Measurements from ENCODE around the gene CES3. TPM values are rescaled to one million over a fixed set of nuclear protein-coding genes. Genes with fewer than 3 reads are reported as not detected.
"Not testable (repeated sequence)": the region's sequence is repeated elsewhere in the genome, so short reads cannot be mapped to it uniquely, and the experiment has no call there.

Gene CES3
- total RNA-seq, 1 donor from 2014 or later: 0.62 TPM

DNA sequence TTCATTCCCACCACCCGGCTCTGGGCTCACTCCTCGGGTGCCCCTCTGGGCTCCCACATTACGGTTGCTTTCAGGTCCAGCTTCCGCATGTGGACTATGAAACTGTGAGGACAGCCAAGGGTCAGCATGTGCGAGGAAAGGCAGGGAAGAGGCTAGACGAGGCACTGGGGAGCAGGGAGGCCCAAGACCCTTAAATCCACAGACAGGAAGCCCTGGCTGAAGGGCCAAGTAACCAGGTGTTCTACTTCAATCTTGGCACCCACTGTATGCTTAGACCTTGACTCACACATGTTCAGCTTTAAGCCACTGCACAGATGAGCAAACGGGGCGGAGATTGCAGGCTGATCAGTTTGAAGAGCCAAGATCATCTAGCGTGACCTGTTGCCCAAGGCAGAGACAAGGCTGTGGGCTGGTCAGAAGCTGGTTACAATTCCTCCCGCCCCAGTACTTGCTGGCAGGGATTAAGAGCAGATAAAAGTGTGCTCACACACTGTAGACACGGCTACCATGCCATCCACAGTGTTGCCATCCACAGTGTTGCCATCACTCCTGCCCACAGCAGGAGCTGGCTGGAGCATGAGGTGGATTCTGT lies 27.2 kb downstream of the CES3 start, which contains the start of gene CES4A:
Gene CES4A (plus strand): TSS at position 393 of the 592 bp plus-strand sequence. CDS start 184 bp downstream, at position 577.
- DNase-seq (ENCODE audit: low spot score): no peak
- intact Hi-C loops (cut with DNase I): no loop called here

DNA sequence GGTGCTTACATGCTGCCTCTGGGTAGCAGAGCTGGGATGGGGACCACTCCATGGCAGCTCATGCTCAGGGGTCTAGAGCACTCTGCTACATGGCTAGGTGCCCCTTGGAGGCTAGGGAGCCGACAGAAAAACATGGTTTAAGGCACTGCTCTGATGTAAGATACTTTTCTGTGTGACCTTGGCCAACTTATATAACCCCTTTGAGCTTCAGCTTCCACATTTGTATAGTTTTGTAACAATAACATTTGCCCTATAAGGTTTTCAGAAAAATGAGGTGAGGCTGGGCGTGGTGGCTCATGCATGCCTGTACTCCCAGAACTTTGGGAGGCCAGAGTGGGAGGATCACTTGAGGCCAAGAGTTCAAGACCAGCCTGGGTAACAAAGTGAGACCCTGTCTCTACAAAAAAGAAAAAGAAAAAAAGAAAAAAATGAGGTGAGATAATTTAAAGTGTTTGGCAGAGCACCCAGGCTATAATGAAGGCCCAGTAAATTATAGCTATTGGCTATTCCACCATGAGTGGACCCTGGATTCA lies 30.5 kb downstream of the CES3 start:
- intact Hi-C loops (cut with DNase I): no loop called here
- DNase-seq (ENCODE audit: low spot score): no peak

DNA sequence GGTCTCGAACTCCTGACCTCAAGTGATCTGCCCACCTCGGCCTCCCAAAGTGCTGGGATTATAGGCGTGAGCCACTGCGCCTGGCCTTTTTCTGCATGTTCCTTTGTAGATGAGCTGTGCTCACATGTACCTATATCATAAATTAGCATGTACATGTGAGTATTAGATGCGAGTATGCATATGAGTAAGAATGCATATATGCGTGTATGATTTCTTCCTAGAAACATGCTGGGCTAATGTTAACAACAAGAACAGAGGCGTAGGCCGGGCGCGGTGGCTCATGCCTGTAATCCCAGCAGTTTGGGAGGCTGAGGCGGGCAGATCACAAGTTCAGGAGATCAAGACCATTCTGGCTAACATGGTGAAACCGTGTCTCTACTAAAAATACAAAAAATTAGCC lies 32.5 kb downstream of the CES3 start:
- DNase-seq (ENCODE audit: low spot score): not testable (repeated sequence)

DNA sequence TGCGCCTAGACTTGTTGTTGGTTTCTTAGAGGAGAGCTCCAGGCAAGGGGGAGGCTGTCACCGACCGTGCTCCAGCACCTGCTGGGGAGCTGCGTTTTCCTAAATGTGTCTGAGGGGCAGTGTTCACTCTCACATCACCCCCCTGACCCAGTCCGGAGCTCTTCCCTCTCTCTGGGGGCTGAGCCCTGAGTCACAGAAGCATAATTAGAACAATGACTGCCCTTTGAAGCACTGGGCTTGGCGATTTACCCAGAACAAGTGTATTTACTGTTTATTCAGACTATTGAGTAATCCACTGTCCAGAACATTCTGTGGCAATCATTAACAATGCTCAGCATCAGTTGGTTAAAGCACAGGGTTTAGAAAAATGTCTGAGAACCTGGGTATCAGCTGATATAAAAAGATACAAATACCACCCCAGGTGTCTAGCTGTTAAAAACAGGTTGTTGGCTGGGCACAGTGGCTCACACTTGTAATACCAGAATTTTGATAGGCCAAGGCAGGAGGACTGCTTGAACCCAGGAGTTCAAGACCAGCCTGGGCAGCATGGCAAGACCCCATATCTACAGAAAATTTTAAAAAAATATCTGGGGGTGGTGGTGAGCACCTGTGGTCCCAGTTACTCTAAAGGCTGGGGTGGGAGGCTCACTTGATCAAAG lies 35.4 kb downstream of the CES3 start:
- intact Hi-C loops (cut with DNase I): no loop called here
- DNase-seq (ENCODE audit: low spot score): no peak

More for the DNA sequence above, 32.5 kb downstream of the CES3 start:
- intact Hi-C loops (cut with DNase I): not testable (repeated sequence)

DNA sequence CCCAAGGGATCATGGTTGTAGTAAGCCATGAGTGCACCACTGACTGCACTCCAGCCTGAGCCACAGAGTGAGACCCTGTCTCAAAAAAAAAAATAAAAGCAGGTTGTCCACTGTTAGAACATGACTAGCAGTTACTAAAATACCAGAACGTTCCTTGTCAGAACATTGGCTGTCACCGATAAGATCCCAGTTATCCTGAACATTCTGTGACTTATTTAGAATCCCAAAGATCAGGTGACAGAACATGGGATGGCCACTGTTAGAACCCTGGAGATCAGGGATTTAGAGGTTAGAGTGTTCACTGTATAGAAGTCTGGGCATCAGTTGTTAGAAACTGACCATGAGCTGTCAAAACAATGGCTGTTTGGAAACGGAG lies 35.9 kb downstream of the CES3 start:
- intact Hi-C loops (cut with DNase I): no loop called here

DNA sequence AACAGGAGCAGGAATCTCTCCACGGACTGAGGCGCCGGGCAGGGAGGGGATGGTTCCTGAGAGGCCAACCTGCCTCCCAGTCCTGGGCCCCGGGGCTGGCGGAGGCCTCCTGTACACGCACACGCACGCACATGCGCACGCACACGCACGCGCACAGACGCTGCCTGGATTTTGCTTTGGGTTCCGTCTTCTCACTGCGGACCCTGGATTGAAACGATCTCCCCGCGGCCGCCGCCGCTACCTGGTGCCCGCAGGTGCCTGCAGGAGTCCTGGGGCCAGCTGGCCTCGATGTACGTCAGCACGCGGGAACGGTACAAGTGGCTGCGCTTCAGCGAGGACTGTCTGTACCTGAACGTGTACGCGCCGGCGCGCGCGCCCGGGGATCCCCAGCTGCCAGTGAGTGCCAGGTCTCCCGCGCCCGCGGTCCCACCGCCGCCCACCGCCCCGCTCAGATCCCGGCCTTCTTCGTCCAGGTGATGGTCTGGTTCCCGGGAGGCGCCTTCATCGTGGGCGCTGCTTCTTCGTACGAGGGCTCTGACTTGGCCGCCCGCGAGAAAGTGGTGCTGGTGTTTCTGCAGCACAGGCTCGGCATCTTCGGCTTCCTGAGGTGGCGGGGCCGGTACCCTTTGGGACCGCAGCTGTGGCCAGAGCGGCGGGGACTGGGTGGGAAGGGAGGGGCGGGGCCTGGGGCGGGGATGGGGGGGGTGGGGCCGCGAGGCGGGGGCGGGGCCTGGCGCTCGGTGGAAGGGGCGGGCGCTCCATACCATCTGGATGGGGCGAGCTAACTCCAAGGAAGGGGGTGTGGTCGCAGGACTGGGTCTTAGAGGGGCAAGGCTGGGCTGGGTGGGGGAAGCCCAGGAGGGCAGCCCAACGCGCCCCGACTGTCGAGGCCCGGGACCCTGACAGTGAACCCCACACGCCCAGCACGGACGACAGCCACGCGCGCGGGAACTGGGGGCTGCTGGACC lies 39.6 kb downstream of the CES3 start:
- intact Hi-C loops (cut with DNase I): no loop called here
- DNase-seq (ENCODE audit: low spot score): peak; percentile 80

More for the DNA sequence above, 35.9 kb downstream of the CES3 start:
- no peak for DNase-seq (ENCODE audit: low spot score)

DNA sequence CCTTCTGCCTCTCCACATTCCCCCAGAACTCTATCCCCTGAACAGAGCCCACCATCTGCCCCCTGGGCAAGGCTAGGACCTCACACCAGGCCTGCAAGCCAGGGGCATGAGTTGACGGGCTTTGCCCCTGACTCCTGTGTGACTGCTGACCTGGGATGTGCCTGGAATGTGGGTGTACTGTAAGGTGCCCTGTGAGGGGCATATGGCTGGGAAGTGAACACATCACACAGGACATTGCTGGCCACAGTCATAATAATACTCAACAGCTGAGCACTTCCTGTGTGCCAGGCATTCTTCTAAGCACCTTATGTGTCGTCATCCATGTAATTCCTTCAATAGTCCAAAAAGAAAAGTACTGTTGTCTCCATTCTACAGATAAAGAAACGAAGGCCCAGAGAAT lies 40.7 kb downstream of the CES3 start:
- intact Hi-C loops (cut with DNase I): no loop called here
- no peak for DNase-seq (ENCODE audit: low spot score)

DNA sequence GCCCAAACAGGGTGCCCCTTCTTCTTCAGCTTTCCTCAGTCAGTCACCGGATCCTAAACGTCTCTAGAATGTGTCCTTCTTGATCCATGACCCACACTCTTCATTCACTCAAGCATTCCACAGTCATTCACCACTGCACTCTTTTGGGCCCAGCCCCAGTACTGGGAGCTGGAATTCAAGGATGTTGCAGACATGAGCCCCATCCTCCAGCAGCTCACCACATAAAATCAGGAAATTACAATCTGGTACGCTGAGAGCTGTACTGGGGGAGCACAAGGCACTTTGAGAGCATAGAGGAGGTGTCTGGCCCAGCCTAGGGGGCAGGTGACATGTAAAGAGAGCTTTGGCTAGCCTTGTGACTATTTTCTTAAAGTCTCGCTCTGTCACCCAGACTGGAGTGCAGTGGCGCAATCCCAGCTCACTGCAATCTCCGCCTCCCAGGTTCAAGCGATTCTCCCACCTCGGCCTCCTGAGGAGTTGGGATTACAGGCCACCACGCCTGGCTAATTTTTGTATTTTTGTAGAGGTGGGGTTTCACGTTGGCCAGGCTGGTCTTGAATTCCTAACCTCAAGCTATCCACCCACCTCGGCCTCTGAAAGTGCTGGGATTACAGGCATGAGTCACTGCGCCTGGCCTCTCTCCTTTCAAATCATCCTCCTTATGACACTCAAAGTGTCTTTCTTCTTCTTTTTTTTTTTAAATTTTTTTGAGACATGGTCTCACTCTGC lies 46.0 kb downstream of the CES3 start:
- intact Hi-C loops (cut with DNase I): no loop called here
- DNase-seq (ENCODE audit: low spot score): no peak

DNA sequence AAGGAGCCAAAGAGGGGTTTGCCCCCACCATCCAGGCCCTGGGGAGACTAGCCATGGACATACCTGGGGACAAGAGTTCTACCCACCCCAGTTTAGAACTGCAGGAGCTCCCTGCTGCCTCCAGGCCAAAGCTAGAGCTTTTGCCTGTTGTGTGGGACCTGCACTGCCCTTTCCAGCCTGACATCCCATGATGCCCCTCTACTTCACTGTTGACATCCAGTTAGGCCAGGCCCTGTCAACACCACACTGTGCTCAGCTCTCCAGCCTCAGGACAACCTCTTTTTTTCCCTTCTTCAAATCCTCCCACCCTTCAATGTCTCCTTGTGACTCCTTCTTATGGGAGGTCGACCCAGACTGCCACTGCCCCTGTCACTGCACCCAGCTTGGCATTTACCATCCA lies 48.1 kb downstream of the CES3 start:
- DNase-seq (ENCODE audit: low spot score): no peak
- intact Hi-C loops (cut with DNase I): no loop called here

DNA sequence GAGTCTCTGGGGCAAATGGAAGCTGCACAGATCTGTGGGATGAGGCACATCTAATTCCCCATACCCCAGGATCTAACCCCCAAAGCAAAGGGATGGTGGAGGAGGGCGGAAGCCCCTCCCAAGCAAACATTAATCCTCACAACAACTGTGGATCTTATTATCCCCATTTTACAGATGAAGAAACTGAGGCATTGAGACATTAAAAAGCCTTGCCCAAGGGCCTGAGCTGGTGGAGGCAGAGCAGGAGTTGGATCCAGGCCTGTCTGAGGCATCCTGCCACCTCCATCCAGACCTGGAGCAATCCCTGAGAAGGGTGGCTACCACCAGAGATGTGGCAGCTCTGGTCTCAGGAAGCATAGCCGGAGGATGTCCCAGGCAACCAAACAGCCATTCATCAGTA lies 50.2 kb downstream of the CES3 start:
- intact Hi-C loops (cut with DNase I): no loop called here

DNA sequence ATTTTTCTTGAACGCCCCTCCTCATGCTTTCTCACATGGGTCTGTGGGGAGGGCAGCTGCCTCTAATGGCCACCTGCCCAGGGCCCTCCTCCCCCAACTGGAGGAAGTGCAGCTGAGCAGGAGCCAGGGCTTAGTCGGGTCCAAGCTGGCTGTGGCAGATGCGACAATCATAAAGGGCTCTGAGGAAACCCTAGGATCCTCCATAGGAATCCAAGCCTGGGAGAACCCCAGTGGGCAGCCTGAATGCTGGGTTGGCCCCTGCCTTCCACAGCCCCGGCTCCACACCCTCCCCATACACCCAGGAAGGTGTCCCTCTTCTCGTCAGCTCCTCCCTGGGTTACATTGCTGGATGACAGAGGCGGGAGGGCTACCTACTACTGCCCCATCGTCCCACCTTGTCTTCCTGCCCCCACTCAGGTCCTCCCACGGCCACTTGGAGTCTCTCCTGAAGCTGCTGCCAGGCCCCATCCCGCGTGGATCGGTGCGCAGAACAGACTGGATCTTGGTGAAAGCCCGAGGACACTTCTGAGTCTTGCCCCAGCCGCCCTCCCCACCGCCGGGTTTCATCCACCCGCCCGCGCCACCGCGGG lies 52.3 kb downstream of the CES3 start:
- DNase-seq (ENCODE audit: low spot score): no peak
- intact Hi-C loops (cut with DNase I): no loop called here

More for the DNA sequence above, 50.2 kb downstream of the CES3 start:
- DNase-seq (ENCODE audit: low spot score): no peak

DNA sequence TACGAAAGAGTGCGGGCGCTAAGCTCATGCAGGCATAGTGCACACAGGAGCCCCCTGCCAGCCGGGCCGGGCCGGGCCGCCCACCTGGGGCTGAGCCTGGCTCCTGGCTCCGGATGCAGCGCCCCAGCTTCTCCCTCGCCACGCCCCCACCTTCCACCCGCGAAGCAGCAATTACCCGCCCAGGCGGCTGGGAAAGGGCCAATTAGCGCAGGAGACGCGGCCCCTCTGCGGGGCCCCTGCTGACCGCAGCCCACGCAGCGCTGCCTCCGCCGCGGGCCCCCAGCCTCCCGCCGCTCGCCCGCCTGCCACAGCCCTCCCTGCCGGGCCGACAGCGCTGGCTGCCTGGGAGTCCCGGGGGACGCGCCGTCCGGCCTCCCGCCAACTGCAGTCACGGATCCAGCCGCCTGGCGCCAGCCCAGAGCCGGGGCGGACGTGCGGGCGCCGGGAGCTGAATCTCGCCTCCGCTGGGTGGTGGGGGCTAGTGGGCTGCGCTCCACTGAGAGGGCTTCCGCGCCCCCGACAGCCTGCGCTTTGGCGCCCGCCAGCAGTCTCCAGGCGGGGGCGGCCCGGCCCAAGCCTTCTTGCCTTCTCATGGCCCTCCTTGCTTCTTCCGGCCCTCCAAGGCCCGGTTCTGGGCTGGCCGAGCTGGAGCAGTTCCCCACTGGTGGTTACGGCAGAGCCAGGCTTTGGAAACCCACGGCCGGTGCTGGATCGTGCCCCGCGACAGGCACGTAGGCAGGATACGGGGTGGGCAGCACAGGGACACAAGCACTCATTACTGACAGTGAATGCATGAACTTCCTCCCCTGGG lies 53.0 kb downstream of the CES3 start:
- intact Hi-C loops (cut with DNase I): loop anchor here (2.0 kb wide), 1 partner anchor 15 kb away; the partner anchor contains the start of gene CBFB
- peak; percentile 91 for DNase-seq (ENCODE audit: low spot score)

DNA sequence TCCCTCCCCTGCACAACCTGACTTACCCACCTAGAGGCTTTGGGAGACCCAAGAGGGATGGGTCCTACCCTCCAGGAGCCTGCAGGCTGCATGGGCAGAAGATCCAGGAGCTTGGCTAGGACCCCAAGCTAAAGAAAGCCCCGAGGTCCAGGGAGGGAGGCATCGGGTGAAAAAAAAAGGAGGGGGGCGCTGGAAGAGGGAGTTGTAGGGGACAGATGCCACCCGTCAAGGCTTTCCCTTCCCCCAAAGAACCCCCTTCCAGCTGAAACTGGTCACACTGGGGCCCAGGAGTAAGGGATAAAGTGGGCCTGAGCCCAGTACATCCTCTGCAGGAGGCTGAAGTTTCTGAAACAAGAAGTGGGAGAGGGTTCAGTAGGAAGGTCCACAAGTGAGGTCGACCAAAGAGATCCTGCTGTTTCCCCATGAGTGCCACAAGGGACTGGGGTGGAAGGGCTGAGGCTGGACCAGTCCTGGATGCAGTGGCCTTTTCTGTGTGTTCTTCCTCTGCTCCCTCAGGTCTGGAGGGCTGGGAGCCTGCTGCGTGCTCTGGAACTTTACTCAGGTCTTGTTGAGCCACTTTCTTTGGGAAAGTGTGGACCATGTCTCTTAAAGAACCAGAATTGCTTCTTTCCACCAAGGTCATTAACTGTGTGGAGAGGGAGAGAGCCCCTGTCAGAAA lies 53.7 kb downstream of the CES3 start:
- intact Hi-C loops (cut with DNase I): loop anchor here (2.0 to 5.0 kb wide), 2 partner anchors 14 to 143 kb away; partner anchors contain the start of genes CBFB, FBXL8 and TRADD
- peak; percentile 1 for DNase-seq (ENCODE audit: low spot score)

DNA sequence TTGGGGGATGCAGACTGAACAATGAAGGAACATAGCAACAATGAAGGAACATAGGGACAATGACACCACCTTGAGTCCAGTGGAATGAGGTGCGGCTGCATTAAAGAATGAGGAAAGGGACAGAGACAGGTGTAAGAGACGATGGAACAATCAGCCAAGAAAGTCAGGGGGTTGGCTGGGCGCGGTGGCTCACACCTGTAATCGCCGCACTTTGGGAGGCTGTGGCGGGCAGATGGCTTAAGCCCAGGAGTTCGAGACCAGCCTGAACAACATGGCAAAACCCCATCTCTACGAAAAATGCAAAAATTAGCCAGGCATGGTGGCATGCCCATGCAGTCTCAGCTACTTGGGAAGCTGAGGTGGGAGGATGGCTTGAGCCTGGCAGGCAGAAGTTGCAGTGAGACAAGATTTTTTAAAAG lies 54.3 kb downstream of the CES3 start:
- intact Hi-C loops (cut with DNase I): loop anchor here (2.0 to 5.0 kb wide), 2 partner anchors 13 to 142 kb away; partner anchors contain the start of genes CBFB, FBXL8 and TRADD
- DNase-seq (ENCODE audit: low spot score): peak; percentile 27

DNA sequence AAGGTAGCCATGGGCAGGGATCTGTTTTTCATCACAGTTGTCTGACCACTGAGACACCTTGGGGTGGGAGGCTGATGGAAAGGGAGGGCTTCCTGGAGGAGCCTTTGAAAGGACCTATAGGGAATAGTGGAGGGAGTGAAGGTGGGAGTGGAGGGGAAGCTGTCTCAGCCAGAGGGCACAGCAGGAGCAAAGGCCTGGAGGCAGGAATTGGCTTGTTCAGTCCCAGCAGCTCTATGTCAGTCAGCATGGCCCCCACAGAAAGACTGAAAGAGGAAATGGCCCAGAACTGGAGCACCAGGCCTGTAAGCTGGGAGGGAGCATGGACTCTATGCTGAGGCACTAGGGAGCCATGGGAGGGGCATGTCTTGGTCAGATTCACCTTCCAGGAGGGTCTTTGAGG lies 55.1 kb downstream of the CES3 start:
- DNase-seq (ENCODE audit: low spot score): peak; percentile 39
- intact Hi-C loops (cut with DNase I): loop anchor here (5.0 kb wide), 1 partner anchor 141 kb away; the partner anchor contains the start of genes FBXL8 and TRADD

DNA sequence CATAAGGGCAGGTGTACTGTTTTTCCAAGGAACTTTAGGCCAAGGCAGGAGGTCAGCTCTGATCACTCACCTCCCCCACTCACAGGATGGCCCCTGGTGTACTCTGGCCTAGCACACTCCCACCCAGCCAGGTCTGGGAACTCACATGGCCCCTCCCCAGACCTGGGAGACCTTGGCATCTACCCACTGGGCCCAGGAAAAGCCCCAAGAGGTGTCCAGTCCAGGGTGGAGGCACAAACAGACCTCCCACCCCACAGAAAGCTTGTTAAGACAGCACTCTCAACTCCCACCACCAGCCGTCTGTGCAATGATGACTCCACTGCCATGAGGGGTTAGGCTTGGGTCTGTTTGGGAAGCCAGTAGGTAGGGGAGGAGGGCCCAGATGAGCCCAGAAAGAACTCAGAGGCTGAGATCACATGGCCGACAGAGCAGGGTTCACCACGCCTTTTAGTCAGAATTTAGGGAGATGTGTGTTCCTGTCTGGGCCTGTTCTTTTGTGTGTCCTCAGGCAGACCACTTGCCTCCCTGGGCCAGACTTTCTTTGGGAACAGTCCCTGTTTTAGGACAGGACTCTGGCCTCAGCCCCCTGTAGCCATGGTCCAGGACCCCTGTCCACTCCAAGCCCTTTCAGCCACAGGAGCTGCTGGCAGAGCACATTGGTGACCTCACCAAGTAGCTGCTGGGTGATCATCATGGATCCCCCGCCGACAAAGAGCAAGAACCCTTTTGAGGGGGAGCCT lies 55.8 kb downstream of the CES3 start:
- intact Hi-C loops (cut with DNase I): loop anchor here (5.0 kb wide), 1 partner anchor 140 kb away; the partner anchor contains the start of genes FBXL8 and TRADD
- DNase-seq (ENCODE audit: low spot score): peak; percentile 55

DNA sequence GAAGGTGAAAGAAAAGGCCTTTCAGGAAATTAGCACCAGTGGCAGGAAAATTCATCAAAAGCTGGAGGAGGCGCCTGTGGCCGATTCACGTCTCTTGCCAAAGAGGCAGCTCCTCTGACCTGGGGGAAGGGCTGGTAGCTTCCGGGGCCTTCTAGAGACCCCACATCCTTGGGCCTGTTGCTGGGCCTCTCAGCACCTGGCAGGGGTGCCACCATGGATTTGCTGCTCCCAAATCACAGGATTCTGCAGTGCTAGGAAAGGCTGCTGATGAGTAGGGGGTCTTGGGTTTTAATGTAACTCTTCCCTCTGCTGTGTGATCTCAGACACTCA lies 56.3 kb downstream of the CES3 start:
- no peak for DNase-seq (ENCODE audit: low spot score)
- intact Hi-C loops (cut with DNase I): loop anchor here (5.0 kb wide), 1 partner anchor 140 kb away; the partner anchor contains the start of genes FBXL8 and TRADD

Measured in cardiac septum (tissue), 1 donor.